Stimulated activated naive CD8-positive, alpha-beta T cell treated with anti-CD3 and anti-CD28 coated beads, Interleukin-15, amount 100 ng/mL, for 72 hours (primary cell): Measurements from ENCODE around the gene SOCS1.
"Not testable (repeated sequence)": the region's sequence is repeated elsewhere in the genome, so short reads cannot be mapped to it uniquely, and the experiment has no call there.

Experiments
- ATAC-seq: fragments of 150-1000 bp; cut with Tn5 transposase; 2 replicates; pipeline ENCODE4 v1.10.0; 2021; ENCODE audit warnings: mild to moderate bottlenecking, moderate library complexity
- DNase-seq, 2 donors: peaks; one replicate each; pipeline ENCODE4 v3.0.0; 2021 to 2022
- H3K27ac Mint-ChIP-seq, 2 donors: one replicate each; pipeline ENCODE4 v1.8.0; 2022; ENCODE audit warnings: mild to moderate bottlenecking in 2 of 2, mixed read lengths in 2 of 2, moderate library complexity in 2 of 2
- H3K27me3 Mint-ChIP-seq: one replicate; pipeline ENCODE4 v1.8.0; 2022; ENCODE audit warnings: mixed read lengths
- H3K4me1 Mint-ChIP-seq: one replicate; pipeline ENCODE4 v1.8.0; 2022; ENCODE audit warnings: mild to moderate bottlenecking, mixed read lengths
- H3K4me3 Mint-ChIP-seq, 2 donors: one replicate each; pipeline ENCODE4 v1.8.0; 2022; ENCODE audit warnings: mild to moderate bottlenecking in 2 of 2, mixed read lengths in 2 of 2, moderate library complexity in 1 of 2
- H3K9me3 Mint-ChIP-seq, 2 donors: one replicate each; pipeline ENCODE4 v1.8.0; 2022; ENCODE audit warnings: mixed read lengths in 2 of 2

SOCS1 gene

DNA sequence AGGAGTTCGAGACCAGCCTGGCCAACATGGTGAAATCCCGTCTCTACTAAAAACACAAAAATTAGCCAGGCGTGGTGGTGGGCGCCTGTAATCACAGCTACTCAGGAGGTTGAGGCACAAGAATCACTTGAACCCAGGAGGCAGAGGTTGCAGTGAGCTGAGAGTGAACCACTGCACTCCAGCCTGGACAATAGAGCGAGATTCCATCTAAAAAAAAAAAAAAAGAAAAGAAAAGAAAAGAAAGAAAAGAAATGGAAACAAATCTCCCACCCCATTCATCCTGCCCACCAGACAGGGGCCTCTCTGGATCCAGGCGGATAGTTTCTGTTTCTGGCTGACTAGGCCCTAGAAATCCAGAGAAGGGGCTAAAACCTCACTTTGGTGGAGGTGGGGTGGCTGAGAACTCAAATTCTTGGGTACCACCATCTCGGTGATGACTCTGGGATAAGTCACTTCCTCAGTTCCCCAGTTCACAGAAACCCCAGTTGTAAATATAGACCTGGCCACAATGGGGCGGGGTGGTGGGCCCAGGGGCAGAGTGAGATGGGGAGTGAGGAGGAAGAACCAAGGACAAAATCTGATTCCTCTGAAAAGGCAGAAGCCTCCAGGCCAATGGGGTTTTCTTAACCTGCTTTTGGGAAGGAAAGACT is 22.2 kb downstream of the SOCS1 start:
- ATAC-seq (peak; percentile 59), DNase-seq (peak; percentile 62 to 85)

DNA sequence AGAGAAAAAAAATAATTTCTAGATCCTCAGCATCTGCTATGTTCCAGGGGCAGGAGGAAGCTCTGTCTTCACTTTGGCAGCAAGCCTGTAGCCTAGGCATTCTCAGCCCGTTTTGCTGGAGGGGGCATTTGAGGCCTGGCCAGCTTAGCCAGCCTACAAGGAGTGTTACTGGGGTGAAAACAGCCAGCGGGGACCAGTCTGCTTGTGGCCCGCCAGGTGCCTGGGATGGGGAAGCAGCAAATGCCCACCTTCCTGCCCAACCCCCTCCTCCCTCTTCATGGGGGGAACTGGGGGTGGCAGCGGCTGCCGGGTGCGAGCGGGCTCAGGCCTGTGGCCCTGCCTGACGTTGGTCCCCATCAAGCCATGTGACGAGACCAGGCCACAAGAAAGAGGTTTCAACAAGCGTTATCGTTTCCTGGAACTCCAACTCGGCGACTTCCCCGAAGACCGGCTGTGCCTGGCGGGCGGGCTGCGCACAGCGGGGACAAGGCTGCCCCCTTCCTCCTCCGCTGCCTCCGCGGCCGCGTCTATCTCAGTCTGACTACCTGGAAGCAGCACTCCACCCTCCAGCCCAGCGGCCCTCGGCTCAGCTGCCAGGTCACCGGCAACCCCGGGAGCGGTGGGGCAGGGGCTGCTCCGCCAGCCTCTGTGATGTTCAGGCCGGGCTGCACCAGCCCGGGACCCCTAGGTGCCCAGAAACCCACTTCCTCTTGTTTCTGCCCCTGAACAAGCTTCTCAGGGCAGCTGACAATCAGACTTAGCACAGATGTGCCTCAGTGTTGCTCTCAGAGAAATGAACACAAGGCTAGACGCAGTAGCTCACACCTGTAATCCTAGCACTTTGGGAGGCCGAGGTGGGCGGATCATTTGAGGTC is 22.9 kb downstream of the SOCS1 start:
- H3K27ac Mint-ChIP-seq = peak overlapping the region; percentile 98 to 99
- DNase-seq (peak; percentile 92 to 98), ATAC-seq (peak; percentile 88)
- H3K4me1 Mint-ChIP-seq = peaks cover 88% of the 10 kb centered on the region
- no peaks in the 10 kb centered on the region for H3K9me3 Mint-ChIP-seq
- peak overlapping the region; percentile 75 to 77 for H3K4me3 Mint-ChIP-seq
- no peaks in the 10 kb centered on the region for H3K27me3 Mint-ChIP-seq

More for the DNA sequence above, 22.2 kb downstream of the SOCS1 start:
- H3K27me3 Mint-ChIP-seq = no peaks in the 10 kb centered on the region
- H3K9me3 Mint-ChIP-seq = no peaks in the 10 kb centered on the region
- H3K4me1 Mint-ChIP-seq = peaks cover 83% of the 10 kb centered on the region
- H3K27ac Mint-ChIP-seq = peak overlapping the region; percentile 98 to 99
- H3K4me3 Mint-ChIP-seq = peak overlapping the region; percentile 75 to 77

DNA sequence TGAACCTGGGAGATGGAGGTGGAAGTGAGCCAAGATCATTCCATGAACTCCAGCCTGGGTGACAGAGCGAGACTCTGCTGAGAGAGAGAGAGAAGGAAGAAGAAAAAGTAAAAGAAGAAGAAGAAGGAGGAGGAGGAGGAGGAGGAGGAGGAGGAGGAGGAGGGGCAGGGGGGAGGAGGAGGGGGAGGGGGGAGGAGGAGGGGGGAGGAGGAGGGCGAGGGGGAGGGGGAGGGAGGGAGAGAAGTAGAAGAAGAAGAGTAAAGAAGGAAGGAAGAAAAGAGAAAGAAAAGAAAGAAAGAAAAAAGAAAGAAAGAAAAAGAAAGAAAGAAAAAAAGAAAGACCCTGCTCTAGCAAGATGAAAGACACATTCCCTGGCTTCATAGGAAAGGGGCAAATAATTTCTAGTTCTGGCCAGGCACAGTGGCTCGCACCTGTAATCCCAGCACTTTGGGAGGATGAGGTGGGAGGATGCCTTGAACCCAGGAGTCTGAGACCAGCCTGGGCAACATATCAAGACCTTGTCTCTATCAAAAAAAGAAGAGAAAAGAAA is 23.6 kb downstream of the SOCS1 start:
- Mint-ChIP-seq H3K27me3 (no peaks in the 10 kb centered on the region), H3K4me3 (peak overlapping the region; percentile 75 to 77), H3K9me3 (no peaks in the 10 kb centered on the region), H3K27ac (peak overlapping the region; percentile 98 to 99), H3K4me1 (peaks cover 90% of the 10 kb centered on the region)
- DNase-seq (no peak), ATAC-seq (no peak)

DNA sequence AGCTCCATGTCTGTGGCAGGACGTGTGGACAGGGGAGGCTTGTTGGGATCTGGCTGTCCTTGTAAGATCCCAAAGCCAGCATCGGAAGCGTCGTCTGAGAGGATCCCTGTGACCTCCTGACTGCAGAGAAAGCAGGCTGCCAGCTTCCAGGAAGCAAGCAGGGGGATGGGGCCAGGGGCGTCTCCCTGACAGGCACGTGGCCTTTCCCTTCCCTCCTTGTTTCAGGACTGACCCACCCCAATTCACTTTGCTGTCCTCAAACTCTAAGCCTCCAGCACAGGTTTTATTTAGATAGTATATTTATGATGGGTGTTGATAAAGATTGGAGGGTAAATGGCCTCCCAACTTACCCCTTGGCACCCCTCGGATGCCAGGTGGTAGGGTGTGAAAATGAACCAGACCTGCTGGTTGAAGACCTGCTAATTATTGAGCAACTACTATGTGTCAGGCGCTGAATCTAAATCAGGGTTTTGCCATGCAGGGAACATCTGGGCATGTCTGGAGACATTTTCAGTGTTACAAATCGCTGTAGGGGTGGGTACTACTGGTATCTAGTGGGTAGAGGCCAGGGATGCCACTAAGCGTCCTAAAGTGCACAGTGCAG is 24.5 kb downstream of the SOCS1 start:
- peaks cover 87% of the 10 kb centered on the region for H3K4me1 Mint-ChIP-seq
- H3K27ac Mint-ChIP-seq = peak overlapping the region; percentile 82 to 98
- DNase-seq (no peak), ATAC-seq (no peak)
- H3K4me3 Mint-ChIP-seq = peak overlapping the region; percentile 72 to 77
- H3K9me3 Mint-ChIP-seq = no peaks in the 10 kb centered on the region
- no peaks in the 10 kb centered on the region for H3K27me3 Mint-ChIP-seq

DNA sequence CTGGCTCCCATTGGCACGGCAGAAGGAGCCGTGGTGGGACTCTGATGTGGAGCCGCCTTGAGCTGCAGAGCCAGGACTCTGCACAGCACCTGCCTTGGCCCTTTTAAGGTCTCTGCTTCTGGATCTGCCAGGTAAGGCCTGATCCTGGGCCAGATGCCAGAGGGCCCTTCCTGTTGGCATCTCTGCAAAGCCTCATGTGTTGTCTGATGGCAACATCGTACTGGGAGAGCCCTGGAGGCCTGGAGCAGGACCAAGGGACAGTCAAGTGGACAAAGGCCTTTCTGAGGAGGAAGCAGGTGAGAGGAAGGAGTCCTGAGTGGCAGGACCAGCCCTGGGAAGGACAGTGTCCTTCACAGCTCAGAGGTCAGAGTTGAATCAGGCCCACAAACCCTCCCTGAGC is 26.1 kb downstream of the SOCS1 start:
- H3K27ac Mint-ChIP-seq = peak overlapping the region in 1 of 2 donors; percentile 59
- H3K4me1 Mint-ChIP-seq = peaks cover 93% of the 10 kb centered on the region
- no peaks in the 10 kb centered on the region for H3K27me3 Mint-ChIP-seq
- H3K4me3 Mint-ChIP-seq = no peak overlapping the region
- H3K9me3 Mint-ChIP-seq = no peaks in the 10 kb centered on the region
- DNase-seq (no peak), ATAC-seq (no peak)

DNA sequence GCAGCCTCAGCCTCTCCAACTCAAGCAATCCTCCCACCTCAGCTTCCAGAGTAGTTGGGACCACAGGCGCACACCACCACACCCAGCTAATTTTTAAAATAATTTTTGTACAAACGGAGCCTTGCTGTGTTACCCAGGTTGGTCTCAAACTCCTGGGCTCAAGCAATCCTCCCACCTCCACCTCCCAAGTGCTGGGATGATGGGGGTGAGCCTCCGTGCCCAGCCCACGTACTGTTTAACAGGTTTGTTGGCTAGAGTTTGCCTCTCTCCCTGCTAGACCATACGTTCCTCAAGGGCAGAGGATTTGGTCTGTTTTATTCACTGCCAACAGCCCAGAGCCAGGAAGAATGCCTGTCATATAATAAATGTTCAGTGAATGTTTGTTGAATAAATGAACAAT is 26.6 kb downstream of the SOCS1 start:
- Mint-ChIP-seq H3K27ac (no peak overlapping the region), H3K27me3 (no peaks in the 10 kb centered on the region), H3K4me3 (no peak overlapping the region), H3K4me1 (peaks cover 93% of the 10 kb centered on the region), H3K9me3 (no peaks in the 10 kb centered on the region)
- no peak for DNase-seq
- no peak for ATAC-seq

DNA sequence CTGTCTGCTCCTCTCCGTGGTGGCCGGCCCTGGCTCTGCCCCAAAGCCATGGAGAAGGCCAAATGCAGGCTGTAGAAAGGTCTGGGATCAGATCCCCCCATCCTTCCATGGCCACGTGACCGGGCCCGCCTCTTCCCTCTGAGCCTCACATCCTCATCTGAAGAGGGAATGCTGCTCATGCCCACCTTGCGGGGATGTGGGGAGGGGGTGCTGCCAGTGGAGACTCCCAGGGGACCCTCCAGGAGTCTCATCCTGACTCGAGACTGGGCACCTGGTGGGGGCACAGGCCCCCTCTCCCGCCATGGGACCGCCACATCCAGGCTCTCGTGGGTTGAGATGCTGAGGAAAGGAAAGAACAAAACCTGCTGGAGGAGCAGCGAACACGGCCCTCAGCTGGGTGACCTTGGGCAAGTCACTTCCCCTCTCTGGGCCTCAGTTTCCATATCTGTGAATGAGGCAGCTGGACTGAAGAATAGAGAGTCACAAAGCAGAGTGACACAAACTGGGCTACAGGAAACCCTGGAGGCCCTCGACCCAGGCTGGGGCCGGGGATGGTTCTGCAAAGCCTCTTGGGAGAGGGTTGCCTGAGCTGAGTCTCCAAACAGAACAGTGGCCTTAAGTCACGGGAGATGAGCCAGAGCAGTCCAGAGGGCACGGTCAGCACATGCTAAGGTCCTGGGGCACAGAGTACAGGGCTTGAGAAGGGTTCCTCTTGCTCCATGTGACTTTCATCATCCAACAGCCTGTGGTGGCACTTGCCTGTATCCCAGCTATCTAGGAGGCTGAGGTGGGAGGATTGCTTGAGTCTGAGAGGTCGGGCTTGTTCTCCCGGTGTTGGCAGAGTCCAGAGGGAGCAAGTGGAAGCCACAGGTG is 30.1 kb downstream of the SOCS1 start:
- peak overlapping the region; percentile 98 to 99 for H3K27ac Mint-ChIP-seq
- DNase-seq (no peak), ATAC-seq (no peak)
- peaks cover 83% of the 10 kb centered on the region for H3K4me1 Mint-ChIP-seq
- H3K4me3 Mint-ChIP-seq = peak overlapping the region; percentile 79 to 89
- H3K9me3 Mint-ChIP-seq = no peaks in the 10 kb centered on the region
- no peaks in the 10 kb centered on the region for H3K27me3 Mint-ChIP-seq

DNA sequence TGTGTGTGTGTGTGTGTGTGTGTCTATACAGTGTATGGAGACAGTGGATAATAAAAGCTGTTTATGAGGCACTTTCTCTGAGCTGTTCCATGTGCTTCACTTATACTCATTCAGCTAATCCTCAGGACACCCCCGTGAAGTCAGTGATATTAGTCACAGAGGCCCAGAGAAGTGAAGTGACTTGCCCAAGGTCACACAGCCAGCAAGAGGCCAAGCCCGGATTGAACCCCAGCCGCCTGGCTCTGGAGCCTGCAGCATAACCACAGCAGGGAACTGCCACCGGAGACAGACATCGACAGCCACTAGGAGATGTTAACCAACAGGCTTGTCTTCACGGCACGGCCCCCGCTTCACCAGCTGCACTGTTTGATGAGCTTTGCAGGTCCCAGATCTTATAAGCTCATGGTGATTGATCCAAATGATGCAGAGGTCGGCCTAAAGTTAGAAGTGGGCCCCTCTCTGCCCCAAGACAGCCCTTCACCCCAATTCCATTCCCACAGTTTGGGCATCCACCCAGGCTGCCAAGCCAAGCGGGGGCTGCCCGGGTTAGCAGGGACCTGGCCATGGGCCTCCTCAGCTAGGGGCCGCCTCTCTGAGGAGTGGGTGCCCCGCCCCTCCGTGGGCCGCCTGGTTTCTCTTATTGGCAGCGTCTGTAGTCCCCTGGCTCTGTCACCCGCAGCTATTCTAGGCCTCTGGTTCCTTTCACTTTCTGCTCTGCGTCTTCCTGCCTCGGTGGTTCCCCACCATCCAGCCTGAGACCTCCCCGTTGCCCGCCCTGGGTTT is 30.9 kb downstream of the SOCS1 start:
- ATAC-seq = peak; percentile 85
- Mint-ChIP-seq H3K27me3 (no peaks in the 10 kb centered on the region), H3K4me3 (peak overlapping the region; percentile 79 to 89), H3K27ac (peak overlapping the region; percentile 98 to 99), H3K4me1 (peaks cover 76% of the 10 kb centered on the region), H3K9me3 (no peaks in the 10 kb centered on the region)
- DNase-seq = peak; percentile 85 to 93

DNA sequence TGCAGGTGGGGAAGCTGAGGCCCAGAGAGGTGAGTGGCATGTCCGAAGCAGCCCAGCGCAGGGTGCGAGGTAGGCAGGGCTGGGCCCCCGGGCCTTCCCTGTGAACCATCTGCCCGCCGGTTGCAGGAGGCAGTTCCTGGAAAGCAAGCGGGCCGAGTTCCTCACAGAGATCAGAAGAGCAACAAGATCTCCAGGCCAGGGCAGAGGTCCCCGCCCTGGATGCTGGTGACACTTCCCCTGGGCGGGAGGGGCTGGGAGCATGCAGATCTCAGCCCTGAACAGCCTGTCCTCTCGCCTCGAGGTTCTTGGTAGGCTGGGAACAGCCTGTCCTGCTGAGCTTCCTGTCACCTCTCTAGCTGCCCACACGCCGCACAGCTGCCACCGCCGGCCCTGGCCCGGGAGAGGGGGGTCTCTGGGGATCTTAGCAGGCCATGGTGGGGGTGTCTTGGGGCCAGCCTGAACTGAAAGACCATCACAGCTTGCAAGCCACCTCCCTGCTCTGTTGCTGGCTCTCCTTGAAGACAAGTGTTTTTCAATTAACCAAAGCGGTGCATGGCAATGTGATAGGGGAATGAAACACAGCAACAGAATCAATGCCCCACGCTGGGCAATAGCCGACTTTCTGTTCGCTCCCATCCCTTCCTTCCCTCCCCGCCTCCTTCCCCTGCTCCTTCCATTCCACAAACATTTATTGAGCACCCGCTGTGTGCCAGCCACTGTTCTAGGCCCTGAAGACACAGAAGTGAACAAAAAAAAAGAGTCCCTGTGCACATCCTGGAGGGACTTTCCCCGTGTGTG is 31.7 kb downstream of the SOCS1 start:
- peak overlapping the region; percentile 98 to 99 for H3K27ac Mint-ChIP-seq

DNA sequence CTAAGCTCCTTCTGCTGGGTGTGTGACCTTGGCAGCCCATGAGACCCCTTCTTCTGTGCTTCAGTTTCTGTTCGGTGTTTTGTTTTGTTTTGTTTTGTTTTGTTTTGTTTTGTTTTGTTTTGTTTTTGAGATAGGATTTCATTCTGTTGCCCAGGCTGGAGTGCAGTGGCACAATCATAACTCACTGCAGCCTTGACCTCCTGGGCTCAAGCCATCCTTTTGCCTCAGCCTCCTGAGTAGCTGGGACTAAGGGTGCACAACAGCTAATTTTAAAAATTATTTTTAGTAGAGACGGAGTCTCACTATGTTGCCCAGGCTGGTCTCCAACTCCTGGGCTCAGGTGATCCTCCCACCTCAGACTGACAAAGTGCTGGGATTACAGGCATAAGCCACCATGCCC is 35.5 kb downstream of the SOCS1 start:
- peaks cover 42% of the 10 kb centered on the region for H3K4me1 Mint-ChIP-seq
- ATAC-seq, DNase-seq, H3K4me3 Mint-ChIP-seq, H3K27ac Mint-ChIP-seq, H3K27me3 Mint-ChIP-seq: not testable (repeated sequence)
- peaks cover 23 to 30% of the 10 kb centered on the region in 2 donors for H3K9me3 Mint-ChIP-seq

More for the DNA sequence above, 31.7 kb downstream of the SOCS1 start:
- H3K4me3 Mint-ChIP-seq = peak overlapping the region; percentile 79 to 89
- H3K4me1 Mint-ChIP-seq = peaks cover 69% of the 10 kb centered on the region
- no peaks in the 10 kb centered on the region for H3K27me3 Mint-ChIP-seq
- DNase-seq (peak; percentile 69 to 79), ATAC-seq (peak; percentile 68)
- peaks cover under 1% of the 10 kb centered on the region in 2 donors for H3K9me3 Mint-ChIP-seq

DNA sequence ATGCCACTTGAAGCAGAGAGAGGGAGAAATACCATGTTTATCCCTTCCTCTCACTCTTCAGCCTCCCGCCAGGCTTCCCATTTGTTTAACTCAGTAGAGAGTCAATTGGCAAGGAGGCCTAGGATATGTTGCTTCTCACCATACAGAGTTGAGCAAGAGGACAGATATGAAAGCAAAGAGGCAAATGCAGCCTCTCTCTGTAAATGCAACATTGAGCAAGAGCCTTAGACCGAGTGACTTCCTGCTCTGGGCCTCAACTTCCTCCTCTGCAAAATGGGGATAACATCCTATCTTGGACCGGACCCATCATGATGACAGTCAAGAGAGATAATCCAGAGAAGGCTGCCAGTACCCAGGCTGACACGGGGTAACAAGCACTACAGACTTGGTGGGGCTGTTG is 36.8 kb downstream of the SOCS1 start:
- H3K9me3 Mint-ChIP-seq = peaks cover 23 to 31% of the 10 kb centered on the region in 2 donors
- ATAC-seq (no peak), DNase-seq (no peak)
- H3K27ac Mint-ChIP-seq = no peak overlapping the region
- no peak overlapping the region for H3K4me3 Mint-ChIP-seq
- H3K27me3 Mint-ChIP-seq = no peaks in the 10 kb centered on the region
- peaks cover 29% of the 10 kb centered on the region for H3K4me1 Mint-ChIP-seq

DNA sequence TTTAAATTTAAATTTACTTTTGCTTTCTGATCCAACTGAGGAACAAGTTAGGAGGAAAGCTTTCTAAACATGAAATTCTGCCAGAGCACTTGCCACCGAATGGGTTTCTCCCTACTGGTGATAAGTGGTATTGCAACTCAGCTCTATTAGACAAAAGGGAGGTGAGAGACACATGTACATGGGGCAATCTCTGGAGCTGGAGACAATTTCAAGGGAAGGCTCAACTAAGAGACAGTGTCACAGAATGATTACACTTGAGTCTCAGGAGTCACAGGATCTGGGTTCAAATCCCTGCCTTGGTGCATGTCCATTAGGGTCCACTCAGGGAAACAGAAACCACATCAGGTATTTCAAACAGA is 37.4 kb downstream of the SOCS1 start:
- no peak overlapping the region for H3K27ac Mint-ChIP-seq
- no peak for ATAC-seq
- no peak for DNase-seq

DNA sequence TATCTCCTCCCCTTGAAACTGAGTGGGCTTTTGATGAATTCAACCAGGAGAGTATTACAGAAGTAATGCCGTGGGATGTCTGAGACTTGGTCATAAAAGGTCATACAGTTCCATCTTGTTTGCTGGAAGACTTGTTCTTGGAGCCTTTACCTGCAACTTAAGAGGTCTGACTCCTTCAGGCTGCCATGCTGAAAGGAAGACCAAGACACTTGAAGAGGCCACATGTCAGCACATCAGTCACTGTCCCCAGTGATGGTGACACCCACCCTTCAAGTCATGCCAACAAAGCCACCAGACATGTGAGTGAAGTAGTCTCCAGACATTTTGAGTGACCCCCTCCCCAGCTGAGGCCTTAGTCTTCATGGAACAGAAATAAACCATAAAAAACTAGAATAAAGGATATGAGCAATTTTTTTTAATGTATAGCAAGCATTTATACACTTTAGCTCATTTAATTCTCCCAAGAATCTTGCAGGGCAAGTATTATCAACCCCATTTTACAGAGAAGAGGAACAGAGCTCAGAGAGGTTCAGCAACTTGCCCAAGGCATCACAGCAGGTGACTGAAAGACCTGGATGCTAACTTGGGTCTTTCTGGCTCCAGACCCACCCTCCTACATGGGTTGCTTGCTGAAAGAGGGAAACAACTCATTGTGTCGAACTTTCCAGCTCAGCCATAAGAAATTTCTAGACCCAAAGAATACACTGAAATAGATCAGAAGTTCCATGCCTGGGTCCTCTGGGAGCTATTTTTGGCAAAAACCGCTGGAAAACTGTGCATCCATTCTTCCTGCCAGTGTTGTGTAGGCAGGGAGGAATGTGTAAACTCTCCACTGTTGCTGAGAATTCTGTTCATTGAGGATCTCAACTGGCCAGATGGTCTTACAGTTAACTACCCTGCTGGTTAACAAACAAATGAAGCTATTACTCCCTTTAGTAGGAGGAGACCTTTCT is 38.1 kb downstream of the SOCS1 start:
- peaks cover 23 to 31% of the 10 kb centered on the region in 2 donors for H3K9me3 Mint-ChIP-seq
- no peak overlapping the region for H3K4me3 Mint-ChIP-seq
- no peak for ATAC-seq
- H3K27me3 Mint-ChIP-seq = no peaks in the 10 kb centered on the region
- H3K4me1 Mint-ChIP-seq = peaks cover 25% of the 10 kb centered on the region
- no peak overlapping the region for H3K27ac Mint-ChIP-seq
- DNase-seq = no peak

More for the DNA sequence above, 37.4 kb downstream of the SOCS1 start:
- Mint-ChIP-seq H3K4me3 (no peak overlapping the region), H3K4me1 (peaks cover 23% of the 10 kb centered on the region), H3K9me3 (peaks cover 23 to 31% of the 10 kb centered on the region in 2 donors), H3K27me3 (no peaks in the 10 kb centered on the region)
